Loucy (cell line): Measurements from ENCODE around the gene CAMTA1.

Experiments
- H2AFZ ChIP-seq: fragments of 200-600 bp; sonication (generic); 2 replicates; pipeline ENCODE4 v1.6.0; 2016; ENCODE audit warnings: antibody characterized with exemption, mild to moderate bottlenecking, low read length, moderate library complexity
- H3F3A ChIP-seq: fragments of 200-600 bp; 2 replicates; pipeline ENCODE4 v1.6.0; 2016; ENCODE audit warnings: antibody characterized with exemption, low read depth, mild to moderate bottlenecking
- H3K27me3 ChIP-seq: fragments of 200-600 bp; sonication (generic); 2 replicates; pipeline ENCODE4 v1.6.1; 2014; ENCODE audit warnings: low read length, mild to moderate bottlenecking; ENCODE audit not compliant: insufficient read depth, poor library complexity, severe bottlenecking
- H3K36me3 ChIP-seq: fragments of 200-600 bp; sonication (generic); 2 replicates; pipeline ENCODE4 v1.6.1; 2016; ENCODE audit warnings: low read length; ENCODE audit not compliant: insufficient read depth
- H3K4me1 ChIP-seq: fragments of 200-600 bp; sonication (generic); 2 replicates; pipeline ENCODE4 v1.5.1; 2014; ENCODE audit warnings: low read length, mild to moderate bottlenecking; ENCODE audit not compliant: insufficient read depth, poor library complexity, severe bottlenecking
- H3K4me2 ChIP-seq: fragments of 200-600 bp; sonication (generic); 2 replicates; pipeline ENCODE4 v1.6.0; 2014; ENCODE audit warnings: antibody characterized with exemption, low read length, low read depth, mild to moderate bottlenecking; ENCODE audit not compliant: poor library complexity, severe bottlenecking
- H3K4me3 ChIP-seq: fragments of 200-600 bp; sonication (generic); 2 replicates; pipeline ENCODE4 v1.5.1; 2014; ENCODE audit warnings: low read length, mild to moderate bottlenecking, mixed read lengths; ENCODE audit not compliant: poor library complexity, severe bottlenecking
- H3K79me2 ChIP-seq: fragments of 200-600 bp; sonication (generic); 2 replicates; pipeline ENCODE4 v1.6.1; 2014; ENCODE audit warnings: low read length; ENCODE audit not compliant: insufficient read depth
- H3K9ac ChIP-seq: fragments of 200-600 bp; sonication (generic); 2 replicates; pipeline ENCODE4 v1.6.0; 2014; ENCODE audit warnings: mild to moderate bottlenecking, low read depth, low read length, moderate library complexity; ENCODE audit not compliant: poor library complexity, severe bottlenecking
- H3K9me2 ChIP-seq: fragments of 200-600 bp; sonication (generic); replicated peaks from 2 replicates; pipeline ENCODE4 v1.6.1; 2016; ENCODE audit warnings: low read depth, low read length, mixed read lengths
- H3K9me3 ChIP-seq: fragments of 200-600 bp; sonication (generic); 2 replicates; pipeline ENCODE4 v1.6.1; 2014; ENCODE audit warnings: mild to moderate bottlenecking, antibody characterized with exemption, low read length, low read depth; ENCODE audit not compliant: insufficient read depth
- H4K20me1 ChIP-seq: fragments of 200-600 bp; sonication (generic); 2 replicates; pipeline ENCODE4 v1.6.0; 2014; ENCODE audit warnings: antibody characterized with exemption, low read length, mild to moderate bottlenecking; ENCODE audit not compliant: insufficient read depth, poor library complexity, severe bottlenecking
- EZH2phosphoT487 ChIP-seq: fragments of 200-600 bp; IDR thresholded peaks from 2 replicates; pipeline ENCODE4 v1.6.1; 2018; ENCODE audit warnings: antibody characterized with exemption, mild to moderate bottlenecking, moderate library complexity, borderline replicate concordance
- TF ChIP-seq, protein P1 (sequence below): fragments of 200-600 bp; sonication (generic); conservative IDR thresholded peaks from 2 replicates; pipeline ENCODE4 v1.5.1; 2014; ENCODE audit warnings: mild to moderate bottlenecking, antibody characterized with exemption, low read length

The CAMTA1 gene

DNA sequence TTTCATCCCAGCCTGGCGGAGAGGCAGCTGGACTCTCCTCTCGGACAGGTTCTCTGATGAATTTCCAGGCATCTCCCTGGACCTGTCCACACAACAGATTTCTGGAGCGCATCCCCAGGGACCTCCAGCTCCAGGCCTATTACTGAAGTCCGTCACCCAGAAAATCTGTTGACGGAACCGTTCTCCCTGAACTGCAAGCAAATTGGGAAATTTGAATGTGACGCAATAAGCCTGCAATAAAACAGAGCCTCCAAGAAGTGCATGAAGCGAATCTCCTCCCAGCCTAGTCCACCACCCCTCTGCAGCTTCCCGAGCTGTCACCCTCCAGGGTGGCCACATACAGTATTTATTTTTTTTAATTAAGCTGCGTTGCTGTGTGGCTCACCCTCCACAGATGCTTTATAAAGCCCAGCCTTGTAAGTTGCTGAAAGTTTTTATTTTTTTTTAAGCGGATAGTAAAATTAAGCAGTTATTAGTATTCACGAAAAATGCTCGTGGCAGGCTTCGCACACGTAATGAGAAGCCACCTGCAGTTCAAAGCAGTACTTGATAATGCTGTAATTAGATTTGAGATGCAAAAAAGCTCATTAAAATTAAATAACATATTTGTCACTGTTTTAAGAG, 173.3 kb downstream of the CAMTA1 start:
- Histone ChIP-seq H3K9me3 (no peaks in the 10 kb centered on the region), H3K4me1 (no peaks in the 10 kb centered on the region), H3K79me2 (no peaks in the 10 kb centered on the region), H3K4me2 (no peak overlapping the region), H3K36me3 (no peaks in the 10 kb centered on the region), H3K9me2 (no peaks in the 10 kb centered on the region), H2AFZ (no peak overlapping the region), H3K9ac (no peak overlapping the region), H3K27me3 (no peaks in the 10 kb centered on the region), H3K4me3 (no peak overlapping the region), H4K20me1 (no peaks in the 10 kb centered on the region), H3F3A (no peaks in the 10 kb centered on the region)
- TF ChIP-seq, protein P1, sequence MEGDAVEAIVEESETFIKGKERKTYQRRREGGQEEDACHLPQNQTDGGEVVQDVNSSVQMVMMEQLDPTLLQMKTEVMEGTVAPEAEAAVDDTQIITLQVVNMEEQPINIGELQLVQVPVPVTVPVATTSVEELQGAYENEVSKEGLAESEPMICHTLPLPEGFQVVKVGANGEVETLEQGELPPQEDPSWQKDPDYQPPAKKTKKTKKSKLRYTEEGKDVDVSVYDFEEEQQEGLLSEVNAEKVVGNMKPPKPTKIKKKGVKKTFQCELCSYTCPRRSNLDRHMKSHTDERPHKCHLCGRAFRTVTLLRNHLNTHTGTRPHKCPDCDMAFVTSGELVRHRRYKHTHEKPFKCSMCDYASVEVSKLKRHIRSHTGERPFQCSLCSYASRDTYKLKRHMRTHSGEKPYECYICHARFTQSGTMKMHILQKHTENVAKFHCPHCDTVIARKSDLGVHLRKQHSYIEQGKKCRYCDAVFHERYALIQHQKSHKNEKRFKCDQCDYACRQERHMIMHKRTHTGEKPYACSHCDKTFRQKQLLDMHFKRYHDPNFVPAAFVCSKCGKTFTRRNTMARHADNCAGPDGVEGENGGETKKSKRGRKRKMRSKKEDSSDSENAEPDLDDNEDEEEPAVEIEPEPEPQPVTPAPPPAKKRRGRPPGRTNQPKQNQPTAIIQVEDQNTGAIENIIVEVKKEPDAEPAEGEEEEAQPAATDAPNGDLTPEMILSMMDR, result no peak
- TF ChIP-seq EZH2phosphoT487, result no peak

DNA sequence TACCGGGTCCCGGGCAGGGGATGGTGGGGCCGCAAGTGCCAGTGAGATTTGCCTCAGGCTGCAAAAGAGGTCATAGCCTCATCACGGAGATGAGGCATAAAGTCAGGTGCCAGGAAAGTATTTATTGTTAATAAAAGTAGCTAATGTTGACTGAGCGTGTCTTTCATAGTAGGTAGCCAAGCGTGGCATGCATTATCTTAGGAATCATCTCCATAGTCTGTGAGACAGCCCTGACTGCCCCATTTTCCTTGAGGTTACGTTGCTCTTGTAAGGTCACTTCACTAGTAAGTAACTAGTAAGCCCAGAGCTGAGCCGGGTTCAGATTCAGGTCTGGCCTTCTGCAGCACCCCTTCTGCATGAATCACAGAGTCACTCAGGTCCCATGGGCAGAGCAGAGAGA, 174.2 kb downstream of the CAMTA1 start:
- H3K36me3 ChIP-seq, result no peaks in the 10 kb centered on the region
- no peaks in the 10 kb centered on the region for H3K27me3 ChIP-seq
- no peaks in the 10 kb centered on the region for H4K20me1 ChIP-seq
- H3F3A ChIP-seq, result no peaks in the 10 kb centered on the region
- no peak overlapping the region for H3K4me2 ChIP-seq
- H3K9me2 ChIP-seq, result no peaks in the 10 kb centered on the region
- H2AFZ ChIP-seq, result no peak overlapping the region
- H3K9me3 ChIP-seq, result no peaks in the 10 kb centered on the region
- H3K79me2 ChIP-seq, result no peaks in the 10 kb centered on the region
- no peak for TF ChIP-seq EZH2phosphoT487
- TF ChIP-seq, protein P1, result no peak
- no peak overlapping the region for H3K9ac ChIP-seq
- H3K4me3 ChIP-seq, result no peak overlapping the region
- H3K4me1 ChIP-seq, result no peaks in the 10 kb centered on the region

DNA sequence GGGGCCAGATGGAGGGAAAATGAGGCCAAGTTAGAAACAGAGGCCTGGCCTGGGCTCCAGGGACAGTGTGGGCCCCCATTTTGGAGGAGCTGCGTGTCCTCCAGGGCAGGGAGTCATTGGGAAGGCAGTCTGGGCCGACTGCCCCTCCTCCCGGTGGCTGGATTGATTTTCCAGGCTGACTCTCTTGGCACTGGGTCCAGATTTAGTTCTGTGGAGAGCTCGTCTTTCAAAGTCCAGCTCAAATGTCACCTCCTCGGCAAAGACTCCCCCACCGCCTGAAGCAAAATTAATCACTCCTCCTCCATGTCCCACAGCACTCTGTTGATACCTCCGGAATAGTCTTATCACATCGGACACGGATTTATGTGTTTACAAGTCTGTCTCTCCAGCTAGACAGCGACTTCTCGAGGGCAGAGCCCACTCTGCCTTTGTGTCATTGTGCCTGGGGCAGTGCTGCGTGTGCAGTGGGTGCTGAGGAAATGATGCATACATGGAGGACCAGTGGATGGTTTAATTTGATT, 175.1 kb downstream of the CAMTA1 start:
- no peaks in the 10 kb centered on the region for H3K36me3 ChIP-seq
- TF ChIP-seq, protein P1, result no peak
- TF ChIP-seq EZH2phosphoT487, result no peak
- no peak overlapping the region for H3K9ac ChIP-seq
- no peaks in the 10 kb centered on the region for H3K27me3 ChIP-seq
- no peak overlapping the region for H3K4me2 ChIP-seq
- no peak overlapping the region for H3K4me3 ChIP-seq
- no peaks in the 10 kb centered on the region for H3K9me2 ChIP-seq
- no peaks in the 10 kb centered on the region for H3K9me3 ChIP-seq
- H2AFZ ChIP-seq, result no peak overlapping the region
- H3K79me2 ChIP-seq, result no peaks in the 10 kb centered on the region
- H3F3A ChIP-seq, result no peaks in the 10 kb centered on the region
- H3K4me1 ChIP-seq, result peaks cover 7% of the 10 kb centered on the region
- H4K20me1 ChIP-seq, result no peaks in the 10 kb centered on the region
